Right forelimb (tissue), 1 donor: Measurements from ENCODE around the gene ARVCF.

ENCODE experiments used
- DNase-seq: peaks from one replicate; pipeline ENCODE4 v3.0.0-alpha.2; 2018

The ARVCF gene

GRCh38 chr22:19984201-19984753 lies 32.3 kb downstream of the ARVCF start:
- no peak for DNase-seq

- DNase-seq, result no peak
Observed at GRCh38 chr22:19983741-19984140, 32.9 kb downstream of the ARVCF start.

GRCh38 chr22:19982991-19983578 lies 33.5 kb downstream of the ARVCF start:
- no peak for DNase-seq

GRCh38 chr22:19981961-19982920 lies 34.4 kb downstream of the ARVCF start:
- DNase-seq, result no peak

- DNase-seq, result no peak
Observed at GRCh38 chr22:19981171-19981960, 35.3 kb downstream of the ARVCF start.

- no peak for DNase-seq
Observed at GRCh38 chr22:19980766-19981165, 35.9 kb downstream of the ARVCF start.

- DNase-seq, result no peak
Observed at GRCh38 chr22:19979712-19980493, 36.7 kb downstream of the ARVCF start.

- no peak for DNase-seq
Observed at GRCh38 chr22:19978748-19979147, 37.9 kb downstream of the ARVCF start.

GRCh38 chr22:19977296-19978243 lies 39.1 kb downstream of the ARVCF start:
- no peak for DNase-seq

- DNase-seq, result no peak
Observed at GRCh38 chr22:19976671-19977070, 40.0 kb downstream of the ARVCF start.

GRCh38 chr22:19975707-19976035 lies 41.0 kb downstream of the ARVCF start:
- no peak for DNase-seq

GRCh38 chr22:19974935-19975706 lies 41.5 kb downstream of the ARVCF start:
- no peak for DNase-seq

- DNase-seq, result peak; percentile 72
Observed at GRCh38 chr22:19974268-19974861, 42.3 kb downstream of the ARVCF start.

- DNase-seq, result no peak
Observed at GRCh38 chr22:19973551-19974267, 42.9 kb downstream of the ARVCF start.

GRCh38 chr22:19972652-19973550 lies 43.7 kb downstream of the ARVCF start:
- no peak for DNase-seq

- DNase-seq, result no peak
Observed at GRCh38 chr22:19972251-19972650, 44.4 kb downstream of the ARVCF start.

- DNase-seq, result no peak
Observed at GRCh38 chr22:19971276-19972124, 45.1 kb downstream of the ARVCF start.
